Liver (tissue), 9 donors: ENCODE data around the gene LGALS7. TPM values are rescaled to one million over a fixed set of nuclear protein-coding genes. Genes with fewer than 3 reads are reported as not detected.

Experiments used
- DNase-seq: peaks from one replicate; pipeline ENCODE4 v3.0.0-alpha.2; 2017; ENCODE audit warnings: low spot score
- H3K27ac ChIP-seq, 2 donors: one replicate each; pipeline ENCODE4 v1.7.0; 2013; ENCODE audit warnings: inconsistent platforms in 2 of 2, low read length in 2 of 2, control low read depth in 1 of 2, low read depth in 1 of 2, mild to moderate bottlenecking in 1 of 2
- H3K27me3 ChIP-seq, 4 donors: one replicate each; pipeline versions ENCODE4 v1.6.1 to v1.7.0; 2013; ENCODE audit warnings: low read length in 3 of 4, inconsistent platforms in 1 of 4, mild to moderate bottlenecking in 1 of 4, moderate library complexity in 1 of 4; ENCODE audit not compliant: control insufficient read depth in 4 of 4, insufficient read depth in 4 of 4
- H3K36me3 ChIP-seq, 4 donors: one replicate each; pipeline versions ENCODE4 v1.6.1 to v1.7.0; 2013; ENCODE audit warnings: low read length in 3 of 4, mild to moderate bottlenecking in 3 of 4, low read depth in 1 of 4, moderate library complexity in 1 of 4; ENCODE audit not compliant: control insufficient read depth in 4 of 4, insufficient read depth in 3 of 4
- H3K4me1 ChIP-seq, 4 donors: one replicate each; pipeline versions ENCODE4 v1.6.1 to v1.7.0; 2013; ENCODE audit warnings: low read length in 3 of 4, mild to moderate bottlenecking in 3 of 4, moderate library complexity in 1 of 4; ENCODE audit not compliant: control insufficient read depth in 4 of 4, insufficient read depth in 4 of 4
- H3K4me3 ChIP-seq, 3 donors: one replicate each; pipeline versions ENCODE4 v1.6.1 to v1.7.0; 2013; ENCODE audit warnings: low read length in 3 of 3, control low read depth in 1 of 3, low read depth in 1 of 3, mild to moderate bottlenecking in 1 of 3
- H3K9ac ChIP-seq, 2 donors: one replicate each; pipeline ENCODE4 v1.7.0; 2013; ENCODE audit warnings: low read length in 2 of 2, mild to moderate bottlenecking in 2 of 2, moderate library complexity in 2 of 2, control low read depth in 1 of 2, low read depth in 1 of 2
- H3K9me3 ChIP-seq, 4 donors: one replicate each; pipeline versions ENCODE4 v1.6.1 to v1.7.0; 2013; ENCODE audit warnings: low read length in 3 of 4; ENCODE audit not compliant: control insufficient read depth in 4 of 4
- EGR1 ChIP-seq, 2 donors: IDR thresholded peaks; 2 replicates each; pipeline ENCODE4 v1.6.1; 2016 to 2018; ENCODE audit warnings: antibody characterized with exemption in 2 of 2, low read depth in 2 of 2
- FOXA1 ChIP-seq: IDR thresholded peaks from 2 replicates; pipeline ENCODE4 v1.6.1; 2016; ENCODE audit warnings: antibody characterized with exemption
- FOXA2 ChIP-seq: IDR thresholded peaks from 2 replicates; pipeline ENCODE4 v1.6.1; 2016; ENCODE audit warnings: antibody characterized with exemption
- GABPA ChIP-seq, 2 donors: IDR thresholded peaks in 1 of 2; conservative IDR thresholded peaks in 1 of 2; 2 replicates each; pipeline ENCODE4 v1.6.1; 2016; ENCODE audit warnings: antibody characterized with exemption in 2 of 2, mild to moderate bottlenecking in 1 of 2, moderate library complexity in 1 of 2
- HNF4A ChIP-seq, 2 donors: conservative IDR thresholded peaks; 2 replicates each; pipeline ENCODE4 v1.6.1; 2016; ENCODE audit warnings: antibody characterized with exemption in 2 of 2, mild to moderate bottlenecking in 2 of 2
- HNF4G ChIP-seq: IDR thresholded peaks from 2 replicates; pipeline ENCODE4 v1.6.1; 2016; ENCODE audit warnings: antibody characterized with exemption
- JUND ChIP-seq, 2 donors: IDR thresholded peaks; 2 replicates each; pipeline ENCODE4 v1.6.1; 2016; ENCODE audit warnings: antibody characterized with exemption in 2 of 2
- NR2F2 ChIP-seq: IDR thresholded peaks from 2 replicates; pipeline ENCODE4 v1.6.1; 2016; ENCODE audit warnings: antibody characterized with exemption
- RAD21 ChIP-seq, 2 donors: IDR thresholded peaks; 2 replicates each; pipeline ENCODE4 v1.6.1; 2016; ENCODE audit warnings: antibody characterized with exemption in 2 of 2, mild to moderate bottlenecking in 2 of 2
- RXRA ChIP-seq, 2 donors: IDR thresholded peaks; 2 replicates each; pipeline ENCODE4 v1.6.1; 2017 to 2018; ENCODE audit warnings: antibody characterized with exemption in 2 of 2, mild to moderate bottlenecking in 1 of 2
- SP1 ChIP-seq: IDR thresholded peaks from 2 replicates; pipeline ENCODE4 v1.6.1; 2018; ENCODE audit warnings: antibody characterized with exemption, mild to moderate bottlenecking
- TAF1 ChIP-seq: conservative IDR thresholded peaks from 2 replicates; pipeline ENCODE4 v1.6.1; 2016; ENCODE audit warnings: antibody characterized with exemption, mild to moderate bottlenecking
- YY1 ChIP-seq: IDR thresholded peaks from 2 replicates; pipeline ENCODE4 v1.6.1; 2016; ENCODE audit warnings: antibody characterized with exemption, mild to moderate bottlenecking
- WGBS: extraction: QIAGEN DNeasy Blood & Tissue Kit; methylation state at CpG from one replicate; pipeline ENCODE4 v1.1.7; 2013; 5-methylcytosine and 5-hydroxymethylcytosine counted together
- polyA plus RNA-seq, 2 donors: library from polyadenylated mRNA; stranded (reverse) in 1 of 2; unstranded in 1 of 2; fragments of 200-250 nt in 1 of 2; fragments of >200 nt in 1 of 2; fragmentation: Nextera tagmentation in 1 of 2; extraction: Ambion mirVana in 1 of 2; gene quantifications; one replicate each; pipeline versions ENCODE4 v1.2.1 to v1.2.3, GENCODE V29; 2013 to 2015
- total RNA-seq, 2 donors: library from RNA; depleted of rRNA; stranded (reverse); fragments of >200 nt; gene quantifications; one replicate each; pipeline ENCODE4 v1.2.3, GENCODE V29; 2014
- TF ChIP-seq, protein P1 (sequence below): IDR thresholded peaks from 2 replicates; pipeline ENCODE4 v1.6.1; 2016; ENCODE audit warnings: antibody characterized with exemption
- TF ChIP-seq, protein P2 (sequence below): fragments of 150-350 bp; IDR thresholded peaks from 2 replicates; pipeline ENCODE4 v1.5.1; 2017; ENCODE audit warnings: improper control_type of control experiment, low read depth, low read length; ENCODE audit not compliant: missing input control
- TF ChIP-seq, protein P3 (sequence below): IDR thresholded peaks from 2 replicates; pipeline ENCODE4 v1.6.1; 2016; ENCODE audit warnings: antibody characterized with exemption
- TF ChIP-seq, protein P4 (sequence below): IDR thresholded peaks from 2 replicates; pipeline ENCODE4 v1.6.1; 2016; ENCODE audit warnings: antibody characterized with exemption
- TF ChIP-seq, protein P5 (sequence below): IDR thresholded peaks from 2 replicates; pipeline ENCODE4 v1.6.1; 2016; ENCODE audit warnings: antibody characterized with exemption, mild to moderate bottlenecking
- donor health status: healthy.
- donor health status: healthy.
- donor health status: healthy.
- donor health status: healthy.
- donor health status: healthy.

The LGALS7 gene
- total and polyA plus RNA-seq, 4 donors: not detected

DNA sequence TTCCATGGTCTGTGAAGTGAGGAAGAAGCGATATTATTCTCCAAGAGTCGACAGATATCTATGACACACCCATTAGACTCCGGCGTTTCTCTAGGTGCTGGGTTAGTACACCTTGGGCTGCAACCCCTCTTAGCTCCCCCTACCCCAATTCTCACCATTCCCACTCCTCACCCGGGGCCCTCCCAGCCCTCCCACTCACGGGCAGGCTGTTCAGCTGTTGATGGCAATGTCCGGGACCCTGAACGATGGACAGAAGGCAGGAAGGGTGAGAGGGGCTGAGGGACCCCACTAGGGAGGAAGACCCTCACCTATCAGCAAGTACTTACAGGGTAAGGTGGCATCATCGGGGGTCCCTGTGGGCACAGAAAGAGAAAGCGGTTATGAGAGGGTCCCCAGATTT lies 30.2 kb upstream of the LGALS7 start:
- Histone ChIP-seq H3K9me3 (no peaks in the 10 kb centered on the region), H3K9ac (no peak overlapping the region), H3K4me1 (no peaks in the 10 kb centered on the region), H3K27me3 (no peaks in the 10 kb centered on the region), H3K36me3 (peaks cover 3 to 15% (median 10%) of the 10 kb centered on the region in 4 donors), H3K4me3 (no peak overlapping the region), H3K27ac (no peak overlapping the region)
- DNase-seq: no peak
- 95% methylated on average over 10 of the region's 10 CpGs for WGBS
- TF ChIP-seq RXRA (IDR thresholded peaks at IDR 0.05) (no peak), SP1 (no peak), FOXA2 (no peak), JUND (IDR thresholded peaks at IDR 0.05) (no peak), YY1 (no peak), GABPA (IDR thresholded peaks at IDR 0.05 in 1 of 2, conservative IDR thresholded peaks at IDR 0.05 in 1 of 2) (no peak), FOXA1 (no peak), HNF4A (conservative IDR thresholded peaks at IDR 0.05) (no peak), HNF4G (no peak), RAD21 (IDR thresholded peaks at IDR 0.05) (no peak), TAF1 (no peak), NR2F2 (no peak), EGR1 (IDR thresholded peaks at IDR 0.05; ENCODE audit: low read depth in 2 of 2) (no peak)
- TF ChIP-seq, protein P1, sequence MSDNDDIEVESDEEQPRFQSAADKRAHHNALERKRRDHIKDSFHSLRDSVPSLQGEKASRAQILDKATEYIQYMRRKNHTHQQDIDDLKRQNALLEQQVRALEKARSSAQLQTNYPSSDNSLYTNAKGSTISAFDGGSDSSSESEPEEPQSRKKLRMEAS: no peak
- TF ChIP-seq, protein P2, sequence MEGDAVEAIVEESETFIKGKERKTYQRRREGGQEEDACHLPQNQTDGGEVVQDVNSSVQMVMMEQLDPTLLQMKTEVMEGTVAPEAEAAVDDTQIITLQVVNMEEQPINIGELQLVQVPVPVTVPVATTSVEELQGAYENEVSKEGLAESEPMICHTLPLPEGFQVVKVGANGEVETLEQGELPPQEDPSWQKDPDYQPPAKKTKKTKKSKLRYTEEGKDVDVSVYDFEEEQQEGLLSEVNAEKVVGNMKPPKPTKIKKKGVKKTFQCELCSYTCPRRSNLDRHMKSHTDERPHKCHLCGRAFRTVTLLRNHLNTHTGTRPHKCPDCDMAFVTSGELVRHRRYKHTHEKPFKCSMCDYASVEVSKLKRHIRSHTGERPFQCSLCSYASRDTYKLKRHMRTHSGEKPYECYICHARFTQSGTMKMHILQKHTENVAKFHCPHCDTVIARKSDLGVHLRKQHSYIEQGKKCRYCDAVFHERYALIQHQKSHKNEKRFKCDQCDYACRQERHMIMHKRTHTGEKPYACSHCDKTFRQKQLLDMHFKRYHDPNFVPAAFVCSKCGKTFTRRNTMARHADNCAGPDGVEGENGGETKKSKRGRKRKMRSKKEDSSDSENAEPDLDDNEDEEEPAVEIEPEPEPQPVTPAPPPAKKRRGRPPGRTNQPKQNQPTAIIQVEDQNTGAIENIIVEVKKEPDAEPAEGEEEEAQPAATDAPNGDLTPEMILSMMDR: no peak
- TF ChIP-seq, protein P3, sequence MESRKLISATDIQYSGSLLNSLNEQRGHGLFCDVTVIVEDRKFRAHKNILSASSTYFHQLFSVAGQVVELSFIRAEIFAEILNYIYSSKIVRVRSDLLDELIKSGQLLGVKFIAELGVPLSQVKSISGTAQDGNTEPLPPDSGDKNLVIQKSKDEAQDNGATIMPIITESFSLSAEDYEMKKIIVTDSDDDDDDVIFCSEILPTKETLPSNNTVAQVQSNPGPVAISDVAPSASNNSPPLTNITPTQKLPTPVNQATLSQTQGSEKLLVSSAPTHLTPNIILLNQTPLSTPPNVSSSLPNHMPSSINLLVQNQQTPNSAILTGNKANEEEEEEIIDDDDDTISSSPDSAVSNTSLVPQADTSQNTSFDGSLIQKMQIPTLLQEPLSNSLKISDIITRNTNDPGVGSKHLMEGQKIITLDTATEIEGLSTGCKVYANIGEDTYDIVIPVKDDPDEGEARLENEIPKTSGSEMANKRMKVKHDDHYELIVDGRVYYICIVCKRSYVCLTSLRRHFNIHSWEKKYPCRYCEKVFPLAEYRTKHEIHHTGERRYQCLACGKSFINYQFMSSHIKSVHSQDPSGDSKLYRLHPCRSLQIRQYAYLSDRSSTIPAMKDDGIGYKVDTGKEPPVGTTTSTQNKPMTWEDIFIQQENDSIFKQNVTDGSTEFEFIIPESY: no peak
- TF ChIP-seq, protein P4, sequence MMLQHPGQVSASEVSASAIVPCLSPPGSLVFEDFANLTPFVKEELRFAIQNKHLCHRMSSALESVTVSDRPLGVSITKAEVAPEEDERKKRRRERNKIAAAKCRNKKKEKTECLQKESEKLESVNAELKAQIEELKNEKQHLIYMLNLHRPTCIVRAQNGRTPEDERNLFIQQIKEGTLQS: no peak
- TF ChIP-seq, protein P5, sequence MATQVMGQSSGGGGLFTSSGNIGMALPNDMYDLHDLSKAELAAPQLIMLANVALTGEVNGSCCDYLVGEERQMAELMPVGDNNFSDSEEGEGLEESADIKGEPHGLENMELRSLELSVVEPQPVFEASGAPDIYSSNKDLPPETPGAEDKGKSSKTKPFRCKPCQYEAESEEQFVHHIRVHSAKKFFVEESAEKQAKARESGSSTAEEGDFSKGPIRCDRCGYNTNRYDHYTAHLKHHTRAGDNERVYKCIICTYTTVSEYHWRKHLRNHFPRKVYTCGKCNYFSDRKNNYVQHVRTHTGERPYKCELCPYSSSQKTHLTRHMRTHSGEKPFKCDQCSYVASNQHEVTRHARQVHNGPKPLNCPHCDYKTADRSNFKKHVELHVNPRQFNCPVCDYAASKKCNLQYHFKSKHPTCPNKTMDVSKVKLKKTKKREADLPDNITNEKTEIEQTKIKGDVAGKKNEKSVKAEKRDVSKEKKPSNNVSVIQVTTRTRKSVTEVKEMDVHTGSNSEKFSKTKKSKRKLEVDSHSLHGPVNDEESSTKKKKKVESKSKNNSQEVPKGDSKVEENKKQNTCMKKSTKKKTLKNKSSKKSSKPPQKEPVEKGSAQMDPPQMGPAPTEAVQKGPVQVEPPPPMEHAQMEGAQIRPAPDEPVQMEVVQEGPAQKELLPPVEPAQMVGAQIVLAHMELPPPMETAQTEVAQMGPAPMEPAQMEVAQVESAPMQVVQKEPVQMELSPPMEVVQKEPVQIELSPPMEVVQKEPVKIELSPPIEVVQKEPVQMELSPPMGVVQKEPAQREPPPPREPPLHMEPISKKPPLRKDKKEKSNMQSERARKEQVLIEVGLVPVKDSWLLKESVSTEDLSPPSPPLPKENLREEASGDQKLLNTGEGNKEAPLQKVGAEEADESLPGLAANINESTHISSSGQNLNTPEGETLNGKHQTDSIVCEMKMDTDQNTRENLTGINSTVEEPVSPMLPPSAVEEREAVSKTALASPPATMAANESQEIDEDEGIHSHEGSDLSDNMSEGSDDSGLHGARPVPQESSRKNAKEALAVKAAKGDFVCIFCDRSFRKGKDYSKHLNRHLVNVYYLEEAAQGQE: no peak
